Stimulated activated effector memory CD8-positive, alpha-beta T cell treated with anti-CD3 and anti-CD28 coated beads, Interleukin-12 subunit alpha, Interleukin-12 subunit beta, amount 100 ng/mL, for 72 hours (primary cell): ENCODE measurements around the gene SUPT20HL2.
"Not testable (repeated sequence)": the region's sequence is repeated elsewhere in the genome, so short reads cannot be mapped to it uniquely, and the experiment has no call there.

Experiments
- ATAC-seq: fragments of 150-1000 bp; cut with Tn5 transposase; 2 replicates; pipeline ENCODE4 v1.10.0; 2021
- DNase-seq, 2 donors: peaks; one replicate each; pipeline ENCODE4 v3.0.0; 2021 to 2022; ENCODE audit warnings: low spot score in 2 of 2
- H3K27ac Mint-ChIP-seq: one replicate; pipeline ENCODE4 v1.8.0; 2022; ENCODE audit warnings: mild to moderate bottlenecking, mixed read lengths
- H3K36me3 Mint-ChIP-seq: one replicate; pipeline ENCODE4 v1.8.0; 2022; ENCODE audit warnings: mild to moderate bottlenecking, mixed read lengths
- H3K4me1 Mint-ChIP-seq: one replicate; pipeline ENCODE4 v1.8.0; 2022; ENCODE audit warnings: mixed read lengths
- H3K4me3 Mint-ChIP-seq: one replicate; pipeline ENCODE4 v1.8.0; 2022; ENCODE audit warnings: mild to moderate bottlenecking, mixed read lengths
- H3K9me3 Mint-ChIP-seq: one replicate; pipeline ENCODE4 v1.8.0; 2022; ENCODE audit warnings: mixed read lengths

Gene SUPT20HL2

DNA sequence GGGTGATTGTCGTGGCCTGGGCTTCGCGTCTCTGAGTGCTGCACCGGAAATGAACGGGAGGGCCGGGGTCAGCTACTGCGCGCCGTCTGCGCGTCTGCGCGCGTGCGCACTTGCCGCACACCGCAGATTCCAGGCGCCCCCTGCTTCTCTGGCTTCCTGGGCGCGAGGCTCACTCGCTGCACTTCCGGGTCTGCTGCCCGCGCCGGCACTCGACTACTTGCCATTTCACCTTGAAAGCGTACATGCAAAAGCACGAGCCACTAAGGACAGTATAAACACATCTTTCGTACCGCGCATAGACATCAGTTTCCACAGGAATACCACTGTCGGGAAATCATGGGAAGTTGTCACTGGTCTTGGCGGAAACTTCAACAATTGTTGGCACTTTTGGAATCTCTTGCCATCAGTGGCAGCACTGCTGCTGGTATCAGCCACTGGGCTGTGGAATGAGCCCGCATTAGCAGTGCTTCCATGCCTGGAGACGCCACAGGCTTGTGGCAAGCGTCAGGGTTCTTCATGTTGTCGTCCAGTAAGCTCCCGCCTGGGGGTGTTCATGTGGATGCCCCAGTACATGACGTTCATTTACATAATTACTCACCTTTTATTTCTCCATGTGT, at the start of gene SUPT20HL2:
Gene SUPT20HL2 (minus strand): TSS at position 51 of the 617 bp plus-strand sequence. CDS start 754 bp downstream, outside the sequence.
- no peaks in the 10 kb centered on the region for H3K36me3 Mint-ChIP-seq
- ATAC-seq (no peak), DNase-seq (no peak)
- no peaks in the 10 kb centered on the region for H3K9me3 Mint-ChIP-seq
- no peak within 1 kb of the TSS for H3K27ac Mint-ChIP-seq
- H3K4me3 Mint-ChIP-seq: no peak within 1 kb of the TSS
- H3K4me1 Mint-ChIP-seq: no peaks in the 10 kb centered on the region

GRCh38 chrX:24362089-24362745, 48.3 kb upstream of the SUPT20HL2 start:
- not testable (repeated sequence) for DNase-seq, H3K9me3 Mint-ChIP-seq, H3K4me3 Mint-ChIP-seq, H3K4me1 Mint-ChIP-seq, H3K27ac Mint-ChIP-seq, H3K36me3 Mint-ChIP-seq, ATAC-seq

DNA sequence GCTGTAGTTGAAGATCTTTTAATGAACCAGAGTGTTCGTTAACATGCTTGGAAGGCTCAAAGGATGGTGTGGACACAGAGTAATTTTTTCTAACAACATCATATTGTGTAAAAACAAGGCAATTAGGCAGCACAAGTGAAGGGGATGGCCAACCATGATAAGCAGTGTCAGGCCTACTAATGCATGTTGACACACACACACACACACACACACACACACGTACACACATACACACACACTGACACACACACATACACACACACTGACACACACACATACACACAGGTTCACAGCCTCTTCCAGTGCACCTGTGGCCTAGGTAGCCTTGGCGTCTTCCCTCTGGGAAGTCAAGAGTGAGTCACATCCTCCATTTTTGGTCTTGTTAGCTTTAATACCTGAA, 46.4 kb upstream of the SUPT20HL2 start, which contains the start of gene SUPT20HL1:
Gene SUPT20HL1 (plus strand): TSS at position 368 of the 400 bp plus-strand sequence. CDS start 2,122 bp downstream, outside the sequence.
- DNase-seq: no peak
- Mint-ChIP-seq H3K27ac (no peak within 1 kb of the TSS), H3K4me3 (no peak within 1 kb of the TSS), H3K9me3 (no peaks in the 10 kb centered on the region), H3K4me1 (no peaks in the 10 kb centered on the region), H3K36me3 (no peaks in the 10 kb centered on the region)
- ATAC-seq: no peak

DNA sequence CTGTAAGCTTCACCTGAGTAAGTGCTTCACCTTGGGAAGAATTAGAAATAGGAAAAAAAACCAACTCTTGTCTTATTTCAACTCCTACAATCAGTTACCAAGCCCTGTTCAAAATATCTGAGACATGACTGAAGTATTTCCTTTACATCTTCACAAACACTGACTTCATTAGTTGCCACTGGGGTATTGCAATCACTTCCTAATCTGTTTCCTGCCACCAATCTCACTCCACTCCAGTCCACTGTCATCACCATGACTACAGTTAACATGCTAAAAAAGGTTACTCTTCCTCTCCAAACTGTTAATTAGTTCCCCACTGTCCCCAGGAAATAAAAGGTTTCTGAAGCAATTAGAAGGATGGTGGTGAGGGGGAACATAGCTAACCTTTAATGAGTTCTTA, 43.2 kb upstream of the SUPT20HL2 start:
- H3K9me3 Mint-ChIP-seq: no peaks in the 10 kb centered on the region
- H3K4me3 Mint-ChIP-seq: no peak overlapping the region
- H3K27ac Mint-ChIP-seq: no peak overlapping the region
- DNase-seq (no peak), ATAC-seq (no peak)
- H3K4me1 Mint-ChIP-seq: no peaks in the 10 kb centered on the region
- no peaks in the 10 kb centered on the region for H3K36me3 Mint-ChIP-seq

DNA sequence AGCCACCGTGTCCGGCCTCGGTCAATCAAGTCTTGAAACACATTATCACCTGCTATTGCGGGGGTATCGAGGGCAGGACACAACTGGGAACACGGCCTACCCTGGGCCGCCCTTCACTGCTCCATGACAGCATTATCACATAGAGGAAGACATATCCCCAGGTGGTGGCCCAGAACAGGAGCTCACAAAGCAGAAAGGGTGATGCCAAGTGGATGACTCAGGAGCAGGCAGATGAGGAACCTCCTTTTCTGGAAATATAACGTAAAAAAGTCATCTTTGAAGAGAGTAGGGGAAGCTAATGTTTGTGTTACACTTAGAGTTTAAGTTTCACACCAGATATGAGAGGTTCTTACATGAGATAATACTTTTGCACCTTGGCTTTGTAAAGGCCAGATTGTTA, 41.2 kb upstream of the SUPT20HL2 start:
- DNase-seq (no peak), ATAC-seq (no peak)
- Mint-ChIP-seq H3K36me3 (no peaks in the 10 kb centered on the region), H3K9me3 (no peaks in the 10 kb centered on the region), H3K4me1 (no peaks in the 10 kb centered on the region), H3K4me3 (no peak overlapping the region), H3K27ac (no peak overlapping the region)

DNA sequence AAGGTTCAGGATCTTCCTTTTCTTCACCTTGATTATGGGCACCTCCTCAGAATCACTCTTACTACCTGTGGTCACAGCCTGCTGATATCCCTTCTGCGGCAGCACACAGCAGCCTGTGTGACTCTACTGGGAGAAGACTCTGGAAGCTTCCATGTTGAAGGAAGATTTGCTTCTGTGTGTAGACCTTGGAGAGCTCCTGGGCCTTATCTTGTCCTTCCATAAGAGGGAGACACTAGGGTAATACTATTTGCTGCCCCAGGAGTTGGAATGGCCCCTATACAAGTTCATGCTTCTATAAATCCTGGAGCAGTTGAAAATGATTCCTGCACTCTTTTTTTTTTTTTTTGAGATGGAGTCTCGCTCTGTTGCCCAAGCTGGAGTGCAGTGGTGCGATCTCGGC, 36.3 kb upstream of the SUPT20HL2 start:
- no peak for DNase-seq
- Mint-ChIP-seq H3K9me3 (no peaks in the 10 kb centered on the region), H3K4me1 (no peaks in the 10 kb centered on the region), H3K4me3 (no peak overlapping the region), H3K36me3 (no peaks in the 10 kb centered on the region), H3K27ac (no peak overlapping the region)
- ATAC-seq: no peak

DNA sequence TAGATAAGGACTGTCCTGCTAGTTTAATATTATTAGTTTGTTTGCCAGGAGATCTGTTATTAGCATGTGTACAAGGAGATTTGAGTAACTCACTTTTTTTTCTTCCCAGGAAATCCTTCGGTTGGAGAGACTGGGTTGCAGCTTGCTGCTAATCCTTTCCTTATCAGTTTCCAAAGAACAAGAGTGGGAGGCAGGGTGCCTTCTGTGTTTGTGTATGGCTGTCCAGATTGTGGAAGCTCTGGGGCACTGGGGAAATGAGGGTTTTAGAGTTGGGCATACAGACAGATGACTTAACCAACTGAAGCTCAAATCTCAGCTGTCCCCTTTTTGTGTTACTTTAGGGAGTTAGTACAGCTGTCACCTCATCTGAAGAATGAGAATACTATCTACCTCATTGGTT, 34.0 kb upstream of the SUPT20HL2 start:
- Mint-ChIP-seq H3K27ac (no peak overlapping the region), H3K4me3 (no peak overlapping the region), H3K36me3 (no peaks in the 10 kb centered on the region), H3K4me1 (no peaks in the 10 kb centered on the region), H3K9me3 (no peaks in the 10 kb centered on the region)
- ATAC-seq (no peak), DNase-seq (no peak)

DNA sequence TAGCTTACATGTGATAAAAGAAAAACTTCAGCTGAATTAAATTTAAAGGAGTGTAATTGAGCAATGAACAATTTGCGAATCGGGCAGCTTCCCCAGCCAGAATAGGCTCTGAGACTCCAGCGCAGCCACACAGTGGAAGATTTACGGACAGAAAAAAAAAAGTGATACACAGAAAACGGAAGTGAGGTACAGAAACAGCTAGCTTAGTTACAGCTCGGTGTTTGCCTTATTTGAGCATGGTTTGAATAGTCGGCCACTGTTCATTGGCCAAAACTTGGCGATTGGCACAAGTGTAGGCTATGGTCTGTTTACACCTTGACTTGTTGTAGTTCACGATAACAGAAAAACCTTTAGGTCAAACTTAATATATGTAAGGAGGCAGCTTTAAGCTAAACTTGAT, 29.9 kb upstream of the SUPT20HL2 start:
- no peak for ATAC-seq
- Mint-ChIP-seq H3K27ac (no peak overlapping the region), H3K4me3 (no peak overlapping the region), H3K36me3 (no peaks in the 10 kb centered on the region), H3K9me3 (no peaks in the 10 kb centered on the region), H3K4me1 (peaks cover 10% of the 10 kb centered on the region)
- no peak for DNase-seq

- ATAC-seq: no peak
- Mint-ChIP-seq H3K4me3 (no peak overlapping the region), H3K36me3 (no peaks in the 10 kb centered on the region), H3K9me3 (no peaks in the 10 kb centered on the region), H3K4me1 (peaks cover 10% of the 10 kb centered on the region), H3K27ac (no peak overlapping the region)
- DNase-seq: no peak
Measured at GRCh38 chrX:24341795-24342194, 27.9 kb upstream of the SUPT20HL2 start.

GRCh38 chrX:24340501-24340900, 26.6 kb upstream of the SUPT20HL2 start:
- Mint-ChIP-seq H3K4me1 (peaks cover 10% of the 10 kb centered on the region), H3K9me3 (no peaks in the 10 kb centered on the region), H3K4me3 (no peak overlapping the region), H3K36me3 (no peaks in the 10 kb centered on the region), H3K27ac (no peak overlapping the region)
- DNase-seq (no peak), ATAC-seq (no peak)

DNA sequence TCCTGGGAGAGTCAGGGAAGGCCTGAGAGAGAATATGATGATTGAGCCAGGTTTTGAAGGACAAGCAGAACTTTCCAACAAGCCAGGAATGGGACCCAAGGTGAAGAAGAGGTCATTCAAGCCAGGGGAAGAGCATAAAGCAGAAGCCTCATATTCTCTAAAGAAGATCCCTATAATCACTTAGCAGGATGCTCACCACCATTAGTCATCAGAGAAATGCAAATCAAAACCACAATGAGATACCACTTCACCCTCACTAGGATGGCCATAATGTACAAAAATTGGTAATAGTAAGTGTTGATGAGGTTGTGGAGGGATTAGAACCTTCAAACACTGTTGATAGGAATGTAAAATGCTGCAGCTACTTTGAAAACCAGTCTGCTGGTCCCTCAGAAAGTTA, 26.0 kb upstream of the SUPT20HL2 start:
- DNase-seq (no peak), ATAC-seq (peak; percentile 36)
- H3K36me3 Mint-ChIP-seq: no peaks in the 10 kb centered on the region
- no peak overlapping the region for H3K4me3 Mint-ChIP-seq
- H3K9me3 Mint-ChIP-seq: no peaks in the 10 kb centered on the region
- no peak overlapping the region for H3K27ac Mint-ChIP-seq
- H3K4me1 Mint-ChIP-seq: peaks cover 10% of the 10 kb centered on the region

DNA sequence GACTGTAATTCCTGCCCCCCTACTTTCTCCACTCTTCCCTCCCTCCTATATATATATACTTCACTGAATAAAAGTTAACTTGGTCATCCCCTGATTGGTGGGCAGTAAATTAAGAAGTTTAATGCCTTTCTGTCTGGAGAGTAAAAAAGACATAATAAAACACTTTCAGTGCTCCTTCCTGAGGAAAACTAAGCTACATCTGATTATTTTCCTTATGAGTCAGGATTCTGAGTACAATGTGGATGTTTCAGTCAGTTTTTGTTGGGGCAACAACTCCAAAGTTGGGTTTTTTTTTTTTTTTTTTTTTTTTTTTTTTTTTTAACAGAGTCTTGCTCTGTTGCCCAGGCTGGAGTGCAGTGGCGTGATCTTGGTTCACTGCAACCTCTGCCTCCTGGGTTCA, 22.0 kb upstream of the SUPT20HL2 start:
- Mint-ChIP-seq H3K27ac (no peak overlapping the region), H3K36me3 (no peaks in the 10 kb centered on the region), H3K9me3 (no peaks in the 10 kb centered on the region), H3K4me3 (no peak overlapping the region), H3K4me1 (peaks cover 10% of the 10 kb centered on the region)
- ATAC-seq: no peak
- no peak for DNase-seq

DNA sequence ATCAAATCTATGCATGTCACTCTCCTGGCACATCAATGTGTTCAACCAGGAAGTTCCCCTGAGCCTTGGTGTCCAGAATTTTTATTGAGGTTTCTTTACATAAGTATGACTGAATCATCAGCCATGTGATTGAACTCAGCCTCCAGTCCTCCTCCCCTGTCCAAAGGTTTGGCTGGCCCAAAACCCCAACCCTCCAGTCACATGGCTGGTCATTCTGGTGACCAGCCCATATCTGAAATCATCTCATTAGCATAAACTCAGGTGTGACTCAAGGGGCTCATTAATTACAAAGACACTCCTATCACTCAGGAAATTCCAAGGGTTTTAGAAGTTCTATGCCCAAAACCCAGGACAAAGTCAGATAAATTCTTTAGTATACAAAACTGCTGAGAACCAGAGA, 20.6 kb upstream of the SUPT20HL2 start:
- no peak overlapping the region for H3K4me3 Mint-ChIP-seq

GRCh38 chrX:24333371-24333770, 19.5 kb upstream of the SUPT20HL2 start:
- ATAC-seq (no peak), DNase-seq (no peak)
- no peak overlapping the region for H3K4me3 Mint-ChIP-seq
- no peaks in the 10 kb centered on the region for H3K9me3 Mint-ChIP-seq
- no peaks in the 10 kb centered on the region for H3K4me1 Mint-ChIP-seq
- no peaks in the 10 kb centered on the region for H3K36me3 Mint-ChIP-seq
- H3K27ac Mint-ChIP-seq: no peak overlapping the region

More for the DNA sequence above, 20.6 kb upstream of the SUPT20HL2 start:
- no peak for DNase-seq
- Mint-ChIP-seq H3K4me1 (no peaks in the 10 kb centered on the region), H3K36me3 (no peaks in the 10 kb centered on the region), H3K27ac (no peak overlapping the region), H3K9me3 (no peaks in the 10 kb centered on the region)
- ATAC-seq: no peak

GRCh38 chrX:24332878-24333277, 19.0 kb upstream of the SUPT20HL2 start:
- no peak overlapping the region for H3K4me3 Mint-ChIP-seq
- H3K36me3 Mint-ChIP-seq: no peaks in the 10 kb centered on the region
- H3K4me1 Mint-ChIP-seq: no peaks in the 10 kb centered on the region
- H3K9me3 Mint-ChIP-seq: no peaks in the 10 kb centered on the region
- ATAC-seq (peak; percentile 43), DNase-seq (no peak)
- no peak overlapping the region for H3K27ac Mint-ChIP-seq

- ATAC-seq (no peak), DNase-seq (no peak)
- Mint-ChIP-seq H3K36me3 (no peaks in the 10 kb centered on the region), H3K4me3 (no peak overlapping the region), H3K9me3 (no peaks in the 10 kb centered on the region), H3K4me1 (no peaks in the 10 kb centered on the region), H3K27ac (no peak overlapping the region)
Measured at GRCh38 chrX:24325231-24325630, 11.4 kb upstream of the SUPT20HL2 start.
